Ramos (cell line): ENCODE measurements around the gene TRPT1.

Experiments used
- in situ Hi-C: fragments of 300-500 bp; cut with MboI; formaldehyde crosslinking; loops from one replicate; pipeline ENCODE4 v1.14.3; 2022; ENCODE audit warnings: low sequenced_read_pairs; ENCODE audit not compliant: unreplicated experiment

Gene TRPT1, protein sequence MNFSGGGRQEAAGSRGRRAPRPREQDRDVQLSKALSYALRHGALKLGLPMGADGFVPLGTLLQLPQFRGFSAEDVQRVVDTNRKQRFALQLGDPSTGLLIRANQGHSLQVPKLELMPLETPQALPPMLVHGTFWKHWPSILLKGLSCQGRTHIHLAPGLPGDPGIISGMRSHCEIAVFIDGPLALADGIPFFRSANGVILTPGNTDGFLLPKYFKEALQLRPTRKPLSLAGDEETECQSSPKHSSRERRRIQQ

DNA sequence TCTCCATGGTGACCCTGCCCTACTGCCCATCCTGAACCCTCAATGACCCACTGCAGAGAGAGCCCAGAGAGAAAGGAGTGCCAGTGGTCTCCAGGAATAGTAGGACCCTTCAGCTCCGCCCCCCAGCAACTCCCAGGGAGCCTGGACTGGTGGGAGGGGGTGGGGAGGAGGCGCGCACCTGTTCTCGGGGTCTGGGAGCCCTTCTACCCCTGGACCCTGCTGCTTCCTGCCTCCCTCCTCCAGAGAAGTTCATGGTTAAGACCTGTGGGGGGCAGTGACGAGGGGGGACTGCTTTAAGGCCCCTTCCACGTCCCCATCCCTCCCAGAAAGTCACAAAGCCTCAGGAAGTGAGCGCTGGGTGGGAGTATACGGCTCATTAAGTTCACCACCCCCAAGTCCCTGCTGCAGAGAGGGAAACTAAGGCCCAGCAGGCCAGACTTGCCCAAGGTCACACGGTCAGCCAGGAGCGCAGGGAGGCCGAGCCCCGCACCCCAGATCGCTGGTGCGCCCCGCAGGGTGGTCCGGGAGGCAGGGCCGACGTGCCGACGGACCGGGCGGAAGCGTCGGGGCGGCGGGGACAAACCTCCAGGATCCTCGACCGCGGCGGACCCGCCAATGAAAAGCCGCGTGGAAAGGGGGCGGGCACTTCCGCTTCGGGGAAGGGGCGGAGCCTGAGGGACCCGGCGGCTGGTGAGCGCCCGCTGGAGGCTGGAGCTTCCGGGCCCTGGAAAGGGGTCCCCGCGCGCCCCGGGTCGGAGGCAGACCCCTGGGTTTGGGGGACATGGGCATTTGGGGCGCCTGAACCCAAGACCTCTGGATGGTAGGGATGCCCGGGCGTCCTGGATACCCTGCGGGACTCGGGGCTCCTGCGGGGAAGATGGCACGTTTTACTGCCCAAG is at the start of gene TRPT1, which contains the start of gene NUDT22:
Gene TRPT1 (minus strand): TSS at position 579 of the 899 bp plus-strand sequence. CDS start 326 bp downstream, at position 253.
Gene NUDT22 (plus strand): TSS at position 667 of the 899 bp plus-strand sequence. CDS start 379 bp downstream, outside the sequence.
- in situ Hi-C loops = loop anchor here (25.0 kb wide), 3 partner anchors 911 to 1614 kb away; partner anchors contain the start of genes B3GAT3, EML3, MTA2 and ROM1

DNA sequence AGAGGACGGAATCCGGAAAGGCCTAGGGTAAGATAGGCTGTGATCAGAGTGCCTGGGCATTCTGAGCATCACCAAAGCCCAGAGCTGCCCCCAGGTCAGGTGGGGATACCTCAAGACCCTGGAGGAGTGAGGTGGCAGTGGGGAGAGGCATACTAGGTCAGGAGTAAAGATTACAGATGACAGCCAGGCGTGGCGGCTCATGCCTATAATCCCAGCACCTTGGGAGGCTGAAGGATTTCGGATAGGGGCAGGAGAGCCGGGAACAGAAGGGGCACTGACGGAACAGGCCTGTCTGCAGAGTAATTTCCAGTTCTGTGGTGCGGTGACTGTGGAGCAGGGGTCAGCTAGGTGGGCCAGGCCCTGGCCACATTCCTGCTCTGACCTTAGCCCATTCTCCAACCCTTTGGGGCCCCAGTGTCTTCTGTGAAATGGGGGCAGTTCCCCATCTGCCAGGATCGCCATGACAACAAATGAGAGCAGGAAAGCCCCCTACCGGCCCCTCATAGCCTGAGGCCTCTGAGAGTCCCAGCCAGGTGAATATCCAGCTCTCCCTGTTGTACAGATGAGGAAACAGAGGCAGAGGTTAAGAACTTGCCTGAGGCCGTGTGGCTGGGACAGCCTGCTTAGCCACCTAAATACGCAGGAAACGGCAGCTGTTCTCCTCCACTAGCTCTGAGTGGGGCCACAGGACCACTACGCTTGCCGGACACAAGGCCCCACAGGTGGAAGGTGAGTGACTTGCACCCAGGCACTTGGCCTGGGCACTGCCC is 49.2 kb upstream of the TRPT1 start:
- in situ Hi-C loops = no loop called here

DNA sequence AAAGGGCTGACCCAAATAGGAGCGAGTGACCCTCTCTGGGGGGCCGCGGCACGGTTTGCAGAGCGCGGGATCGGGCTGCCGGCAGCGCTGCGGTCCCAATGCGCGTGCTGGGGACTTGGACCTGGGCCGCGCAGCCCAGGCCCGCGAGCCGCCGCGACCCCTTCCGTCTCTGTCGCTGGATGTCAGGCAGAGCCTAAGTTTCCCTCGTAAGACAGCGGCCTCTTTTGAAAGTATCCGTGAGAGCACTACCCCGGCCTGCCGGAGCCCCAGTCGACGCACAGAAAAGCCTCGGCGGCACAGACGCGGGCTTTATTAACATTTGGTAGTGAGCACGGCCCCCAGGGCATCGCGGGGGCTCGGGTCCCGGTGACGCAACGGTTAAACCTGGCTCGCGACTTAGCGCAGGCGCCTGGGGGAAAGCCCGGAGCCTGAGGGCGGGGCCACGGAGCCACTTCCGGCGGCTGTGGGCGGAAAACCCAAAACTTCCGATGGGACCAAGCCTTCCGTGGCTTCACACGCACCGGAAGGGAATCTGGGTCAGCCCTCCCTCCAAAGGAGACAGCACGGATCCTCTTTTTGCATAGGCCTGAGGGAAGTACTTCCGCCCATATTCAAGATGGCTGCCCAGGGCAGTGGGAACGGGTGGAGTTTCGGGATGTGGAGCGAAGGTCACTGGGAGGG is 43.7 kb upstream of the TRPT1 start:
- in situ Hi-C loops = no loop called here

DNA sequence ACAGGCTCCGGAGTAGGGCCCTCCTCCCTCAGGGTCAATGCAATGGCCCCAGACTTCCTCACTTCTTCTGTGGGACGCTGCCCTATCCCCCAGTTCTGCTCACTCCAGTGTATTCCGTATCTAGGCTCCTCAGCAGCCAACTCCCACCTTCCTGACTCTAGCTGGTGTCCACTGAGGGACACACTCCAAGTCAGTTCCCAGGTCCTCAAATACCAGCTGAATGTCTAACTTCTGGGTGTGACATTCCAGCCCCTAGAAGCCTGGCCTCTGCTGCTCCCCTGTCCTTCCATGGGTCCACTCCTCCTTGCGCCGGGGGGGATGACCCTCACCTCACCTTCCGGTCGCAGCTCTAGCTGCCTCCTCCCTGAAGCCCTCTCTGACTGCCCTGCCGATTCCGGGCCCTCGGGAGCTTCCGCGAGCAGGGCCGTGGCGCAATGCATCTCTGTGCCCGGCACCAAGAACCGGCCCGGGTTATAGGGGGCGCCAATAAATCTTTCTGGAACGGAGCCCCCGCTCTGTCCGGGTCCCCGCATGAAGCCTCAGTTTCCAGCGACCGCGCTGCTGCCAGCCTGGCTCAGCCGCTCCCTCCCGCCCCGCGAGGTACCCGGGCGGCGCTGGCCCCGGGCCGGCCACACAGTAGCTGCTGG is 43.0 kb upstream of the TRPT1 start:
- in situ Hi-C loops = no loop called here

DNA sequence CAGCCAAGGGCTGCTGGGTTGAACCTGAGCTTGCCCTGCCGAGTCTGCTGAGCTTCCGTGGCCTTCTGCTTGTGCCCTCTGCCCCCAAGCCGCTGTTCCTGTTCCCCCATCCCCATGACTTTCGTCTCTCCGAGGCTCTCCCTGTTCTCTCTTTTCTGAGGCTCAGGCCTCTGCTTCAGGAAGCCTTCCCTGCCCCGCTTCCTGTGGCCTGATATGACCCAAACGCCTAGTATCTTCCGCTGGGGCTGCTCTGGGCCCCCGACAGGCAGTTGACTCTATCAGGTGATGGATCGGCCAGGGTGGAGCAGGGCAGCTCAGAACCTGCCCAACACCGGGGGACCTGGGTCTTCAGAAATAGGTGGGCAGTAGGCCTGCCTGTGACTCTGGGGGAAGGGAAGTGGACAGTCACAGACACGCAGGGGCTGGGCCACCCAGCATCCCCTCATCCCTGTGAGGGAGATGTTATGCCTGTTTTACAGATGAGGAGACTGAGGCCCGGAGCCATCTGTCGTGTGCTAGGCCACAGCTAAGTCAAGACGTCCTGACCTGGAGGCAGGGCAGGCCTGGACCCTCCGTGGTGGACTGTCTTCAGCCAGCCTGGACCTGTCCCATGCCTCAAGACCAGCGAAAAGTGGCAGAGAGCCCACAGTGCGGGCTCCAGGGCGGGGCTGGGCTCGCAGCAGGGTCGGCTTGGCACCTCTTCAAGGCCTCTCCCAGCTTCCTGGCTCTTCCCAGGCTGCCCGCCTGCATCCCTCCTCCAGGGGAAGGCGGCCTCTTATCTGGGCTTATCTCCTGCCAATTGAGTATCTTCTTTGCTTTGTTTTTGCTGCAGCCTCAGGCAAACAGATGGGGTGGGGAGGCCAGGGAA is 42.3 kb upstream of the TRPT1 start:
- in situ Hi-C loops = no loop called here

DNA sequence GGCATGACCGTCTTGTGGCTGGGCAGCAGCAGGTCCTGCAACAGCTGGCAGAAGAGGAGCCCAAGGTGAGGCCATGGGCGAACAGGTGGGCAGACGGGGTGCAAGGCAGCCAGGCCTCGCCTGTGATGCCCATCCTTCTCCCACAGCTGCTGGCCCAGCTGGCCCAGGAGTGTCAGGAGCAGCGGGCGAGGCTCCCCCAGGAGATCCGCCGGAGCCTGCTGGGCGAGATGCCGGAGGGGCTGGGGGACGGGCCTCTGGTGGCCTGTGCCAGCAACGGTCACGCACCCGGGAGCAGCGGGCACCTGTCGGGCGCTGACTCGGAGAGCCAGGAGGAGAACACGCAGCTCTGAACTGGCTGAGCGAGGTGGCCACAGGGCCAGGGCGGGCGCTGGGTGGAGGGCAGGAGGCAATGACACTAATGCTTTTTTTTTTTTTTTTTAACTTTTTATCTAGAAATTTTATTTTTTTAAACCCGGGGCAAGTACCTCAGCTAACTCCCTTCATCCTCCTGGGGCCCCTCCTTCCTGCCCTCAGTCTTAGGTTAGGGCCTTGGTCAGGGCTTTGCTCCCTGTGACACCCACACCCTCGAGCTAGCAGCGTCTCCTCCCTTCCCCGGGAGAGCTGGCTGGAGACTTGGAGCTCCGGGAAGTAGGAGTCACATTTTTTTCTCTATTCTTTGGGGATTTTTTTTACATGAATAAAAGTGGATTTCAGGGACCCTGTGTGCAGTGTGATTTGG is 41.4 kb upstream of the TRPT1 start:
- in situ Hi-C loops = no loop called here

DNA sequence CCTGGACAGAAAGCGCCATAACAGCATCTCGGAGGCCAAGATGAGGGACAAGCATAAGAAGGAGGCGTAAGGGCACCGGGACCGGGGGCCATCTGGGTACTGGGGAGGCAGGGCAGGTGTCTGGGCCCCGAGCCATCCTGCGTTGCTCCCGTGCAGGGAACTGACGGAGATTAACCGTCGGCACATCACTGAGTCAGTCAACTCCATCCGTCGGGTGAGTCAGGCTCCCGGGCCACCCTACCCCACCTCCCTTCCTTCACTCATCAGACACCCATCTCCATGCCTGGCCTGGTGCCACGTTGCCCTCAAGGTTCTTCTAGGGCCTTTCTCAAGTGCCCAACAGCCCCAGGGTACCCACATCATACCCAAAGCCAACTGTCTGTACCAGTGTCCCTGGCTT is 40.4 kb upstream of the TRPT1 start:
- in situ Hi-C loops = no loop called here

DNA sequence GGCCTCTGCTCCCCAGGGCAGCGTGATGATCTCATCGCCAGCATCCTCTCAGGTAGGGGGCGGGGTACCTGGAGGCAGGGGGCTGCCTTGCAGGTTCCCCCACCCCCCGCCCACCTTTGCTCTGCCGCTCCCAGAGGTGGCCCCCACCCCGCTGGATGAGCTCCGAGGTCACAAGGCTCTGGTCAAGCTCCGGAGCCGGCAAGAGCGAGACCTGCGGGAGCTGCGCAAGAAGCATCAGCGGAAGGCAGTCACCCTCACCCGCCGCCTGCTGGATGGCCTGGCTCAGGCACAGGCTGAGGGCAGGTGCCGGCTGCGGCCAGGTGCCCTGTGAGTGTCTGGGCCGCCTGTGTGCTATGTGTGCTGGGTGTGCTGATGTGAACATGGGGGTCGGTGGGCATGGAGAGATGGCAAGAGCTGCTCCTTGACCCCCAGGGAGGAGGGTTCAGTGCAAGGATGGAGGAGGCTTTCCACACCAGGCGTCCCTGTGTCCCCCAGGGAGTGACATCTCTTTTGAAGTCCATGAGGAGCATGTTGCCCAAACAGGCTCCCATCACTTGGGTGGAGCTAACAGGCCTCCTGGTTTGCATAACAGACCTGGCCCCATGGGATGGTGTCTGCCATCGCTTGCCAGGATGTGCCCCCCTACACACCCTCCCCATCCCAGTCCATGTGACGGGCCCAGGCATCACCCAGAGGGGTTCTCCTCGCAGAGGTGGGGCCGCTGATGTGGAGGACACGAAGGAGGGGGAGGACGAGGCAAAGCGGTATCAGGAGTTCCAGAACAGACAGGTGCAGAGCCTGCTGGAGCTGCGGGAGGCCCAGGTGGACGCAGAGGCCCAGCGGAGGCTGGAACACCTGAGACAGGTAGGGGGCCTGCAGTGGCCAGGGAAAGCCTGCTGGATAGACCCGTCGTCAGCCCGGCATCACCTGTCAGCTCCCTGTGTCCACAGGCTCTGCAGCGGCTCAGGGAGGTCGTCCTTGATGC is 39.5 kb upstream of the TRPT1 start:
- in situ Hi-C loops = no loop called here

DNA sequence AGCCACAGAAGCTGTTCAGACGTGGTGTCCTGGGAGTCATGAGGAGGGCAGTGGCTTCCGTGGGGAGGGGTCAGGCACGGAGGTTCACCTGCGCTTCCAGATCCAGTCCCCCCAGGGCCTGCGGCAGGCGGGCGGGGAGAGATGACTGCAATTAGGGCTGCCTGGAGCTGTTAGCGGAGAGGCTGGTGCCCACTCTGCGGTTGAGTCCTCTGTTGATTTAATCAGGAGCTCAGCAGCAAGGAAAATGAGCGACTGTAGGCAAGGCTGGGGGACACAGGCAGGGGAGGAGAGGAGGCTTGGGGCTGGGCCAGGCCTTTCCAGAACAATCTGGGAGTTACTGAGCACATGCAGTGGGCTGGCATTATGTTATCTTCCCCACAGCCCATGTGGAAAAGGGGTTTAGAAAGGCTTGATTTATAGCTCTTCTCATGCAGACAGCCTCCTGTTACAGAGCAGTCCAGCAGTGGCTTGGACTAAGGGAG is 38.4 kb upstream of the TRPT1 start:
- in situ Hi-C loops = no loop called here

DNA sequence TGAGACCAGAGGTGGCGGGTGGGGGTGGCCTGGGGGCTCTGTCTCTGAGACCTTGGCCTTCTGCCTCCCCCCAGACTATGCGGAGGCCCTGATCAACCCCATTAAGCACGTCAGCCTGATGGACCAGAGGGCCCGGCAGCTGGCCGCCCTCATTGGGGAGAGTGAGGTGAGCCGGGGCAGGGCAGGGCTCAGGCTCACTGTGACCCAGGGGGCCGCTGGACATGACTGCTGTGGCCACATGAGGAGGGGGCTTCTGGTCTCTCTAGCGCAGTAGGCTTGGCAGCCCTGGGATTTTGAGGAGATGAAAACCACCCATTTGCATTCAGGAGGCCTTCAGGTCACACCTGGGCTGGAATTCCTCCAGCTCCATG is 37.9 kb upstream of the TRPT1 start:
- in situ Hi-C loops = no loop called here

DNA sequence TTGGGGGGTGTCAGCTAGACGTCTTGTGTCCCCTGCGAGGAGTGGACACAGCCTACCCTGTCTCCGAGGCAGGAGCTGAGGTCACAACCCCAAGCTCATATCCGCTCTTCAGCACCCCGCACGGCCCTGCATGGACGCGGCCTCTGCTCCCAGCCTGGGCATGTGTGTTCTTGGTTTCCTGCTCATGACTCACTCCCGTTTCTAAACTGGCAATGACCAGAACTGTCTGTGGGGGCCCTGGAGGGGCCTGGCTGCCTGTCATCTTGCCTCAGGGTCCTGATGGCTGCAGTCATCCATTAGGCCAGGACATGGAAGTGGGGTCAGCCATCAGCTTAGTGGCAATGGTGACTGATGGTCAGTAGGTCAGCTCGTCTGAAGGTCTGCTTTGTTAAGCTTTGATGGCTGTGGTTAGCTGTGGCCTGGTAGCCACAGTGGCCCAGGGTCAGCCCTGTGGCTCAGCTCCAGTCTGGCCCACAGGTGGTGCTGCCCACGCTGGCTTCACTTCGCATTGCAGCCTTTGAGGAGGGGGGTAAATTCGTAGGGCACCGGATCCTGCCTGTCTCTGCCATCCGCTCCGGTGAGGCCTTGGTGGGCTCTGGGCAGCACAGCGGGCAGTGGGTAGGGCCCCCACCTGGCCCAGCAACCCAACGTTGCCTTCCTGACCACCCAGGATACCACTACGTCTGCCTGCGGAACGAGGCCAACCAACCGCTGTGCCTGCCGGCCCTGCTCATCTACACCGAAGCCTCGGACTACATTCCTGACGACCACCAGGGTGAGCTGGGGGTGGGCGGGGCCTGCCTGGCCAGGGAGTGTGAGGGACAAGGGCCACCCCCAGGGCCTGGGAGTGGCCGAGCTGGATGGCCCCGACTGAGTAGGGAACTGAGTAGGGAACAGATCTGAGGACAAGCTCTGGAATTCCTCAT is 37.3 kb upstream of the TRPT1 start:
- in situ Hi-C loops = no loop called here

DNA sequence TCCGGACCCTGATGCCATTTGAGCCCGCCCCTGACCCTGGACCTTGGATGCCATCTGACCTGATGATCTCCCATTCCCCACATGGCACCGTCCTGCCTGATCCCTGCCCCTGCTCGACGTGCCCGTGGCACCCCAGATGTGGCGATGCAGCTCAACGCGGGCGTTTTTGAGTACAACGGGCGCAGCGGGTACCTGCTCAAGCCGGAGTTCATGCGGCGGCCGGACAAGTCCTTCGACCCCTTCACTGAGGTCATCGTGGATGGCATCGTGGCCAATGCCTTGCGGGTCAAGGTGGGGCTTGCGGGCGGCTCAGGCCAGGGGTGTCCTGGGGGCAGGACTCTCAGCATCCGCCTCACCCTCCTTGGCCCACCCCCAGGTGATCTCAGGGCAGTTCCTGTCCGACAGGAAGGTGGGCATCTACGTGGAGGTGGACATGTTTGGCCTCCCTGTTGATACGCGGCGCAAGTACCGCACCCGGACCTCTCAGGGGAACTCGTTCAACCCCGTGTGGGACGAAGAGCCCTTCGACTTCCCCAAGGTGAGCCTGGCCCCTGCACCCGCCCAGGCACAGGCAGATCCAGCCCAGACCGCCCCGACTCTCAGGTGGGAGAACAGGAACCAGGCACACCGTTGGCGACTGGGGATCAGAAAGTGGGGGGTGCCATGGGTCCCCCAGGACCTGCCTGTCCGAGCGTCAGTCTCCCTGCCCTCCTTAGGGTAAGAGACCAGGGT is 36.5 kb upstream of the TRPT1 start:
- in situ Hi-C loops = no loop called here

DNA sequence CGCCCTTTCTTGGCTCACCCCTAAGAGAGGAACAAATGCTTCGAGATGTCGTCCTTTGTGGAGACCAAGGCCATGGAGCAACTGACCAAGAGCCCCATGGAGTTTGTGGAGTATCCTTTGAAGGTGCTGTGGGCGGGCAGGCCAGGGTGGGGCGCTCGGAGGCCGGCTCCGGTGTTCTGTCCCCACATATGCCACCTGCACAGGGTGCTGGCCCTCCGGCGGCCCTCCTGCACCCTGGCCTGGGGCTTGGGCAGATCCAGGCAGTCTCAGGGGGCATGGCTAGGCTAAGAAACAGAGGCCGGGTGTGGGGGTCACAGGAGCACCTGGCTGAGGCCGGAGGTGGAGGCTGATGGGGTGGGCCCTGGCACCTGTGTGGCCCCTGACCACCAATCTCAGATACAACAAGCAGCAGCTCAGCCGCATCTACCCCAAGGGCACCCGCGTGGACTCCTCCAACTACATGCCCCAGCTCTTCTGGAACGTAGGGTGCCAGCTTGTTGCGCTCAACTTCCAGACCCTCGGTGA is 35.6 kb upstream of the TRPT1 start:
- in situ Hi-C loops = no loop called here

DNA sequence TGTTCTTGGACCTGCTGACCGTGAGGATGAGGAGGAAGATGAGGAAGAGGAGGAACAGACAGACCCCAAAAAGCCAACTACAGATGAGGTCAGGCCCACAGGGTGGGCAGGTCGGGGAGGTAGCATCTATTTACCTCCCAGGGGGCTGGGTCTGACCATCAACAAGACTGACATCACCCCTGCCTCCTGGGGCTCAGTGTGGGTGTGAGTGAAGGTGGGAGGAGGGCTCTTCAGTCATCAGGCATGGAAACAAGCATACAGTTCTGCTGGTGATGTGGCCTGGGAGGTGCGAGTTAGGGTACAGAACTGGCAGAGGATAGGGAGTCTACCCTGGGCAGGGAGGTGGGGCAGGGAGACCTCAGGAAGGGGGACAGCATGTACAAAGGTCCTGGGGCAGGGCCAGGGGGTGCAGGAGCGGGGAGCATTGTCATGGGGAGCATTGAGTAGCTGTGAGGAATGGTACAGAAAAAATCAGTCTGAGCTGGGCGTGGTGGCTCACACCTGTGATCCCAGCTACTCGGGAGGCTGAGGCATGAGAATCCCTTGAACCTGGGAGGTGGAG is 34.2 kb upstream of the TRPT1 start:
- in situ Hi-C loops = no loop called here
